ENCODE data around the gene TMEM184C. TPM values are rescaled to one million over a fixed set of nuclear protein-coding genes. Genes with fewer than 3 reads are reported as not detected.

TMEM184C gene
- total RNA-seq, 1 experiment from 2014 or later = 43.8 TPM

GRCh38 chr4:147638942-147639341, 21.7 kb downstream of the TMEM184C start:
- no peak overlapping the region for H4K91ac ChIP-seq (ENCODE audit: insufficient read length, low read depth, low read length)
- H3K23me2 ChIP-seq (ENCODE audit: insufficient read length, low read depth, low read length, poor library complexity, severe bottlenecking) = no peaks in the 10 kb centered on the region
- Mint-ChIP-seq H3K27ac (peak overlapping the region in 1 of 3 experiments; percentile 75; a peak in 2 of 7 replicates), H3K9me3 (no peaks in the 10 kb centered on the region), H3K4me3 (peak overlapping the region in 1 of 2 experiments; percentile 13; a peak in 1 of 5 replicates), H3K27me3 (ENCODE audit: low read depth) (no peaks in the 10 kb centered on the region; the same call in 1 of the 2 replicates), H3K4me1 (peaks cover 23 to 27% of the 10 kb centered on the region in 2 experiments), H3K36me3 (ENCODE audit: insufficient read depth in 1 of 3, low read depth in 3 of 3) (peaks cover 26 to 54% (median 52%) of the 10 kb centered on the region in 3 experiments)
- H3K9me3 ChIP-seq (ENCODE audit: control insufficient read depth, low read depth, low read length) = no peaks in the 10 kb centered on the region
- no peak overlapping the region for H2BK120ac ChIP-seq (ENCODE audit: low read depth, low read length, poor library complexity, severe bottlenecking)
- H4K8ac ChIP-seq (replicated peaks; ENCODE audit: insufficient read length, low read depth, low read length) = no peak overlapping the region
- no CpG with 5 or more reads among the region's 2 CpGs for WGBS (ENCODE audit: extremely low coverage, insufficient read length, low lambda C conversion rate)
- H2AFZ ChIP-seq (ENCODE audit: low read length) = no peak overlapping the region
- no peaks in the 10 kb centered on the region for H3K27me3 ChIP-seq (ENCODE audit: insufficient read depth, low read length)
- DNase-seq = no peak
- H3K4me2 ChIP-seq (ENCODE audit: insufficient read depth, insufficient read length, low read length) = no peak overlapping the region
- no peak overlapping the region for H3K27ac ChIP-seq (ENCODE audit: insufficient read length, low read depth, low read length)
- H3K9ac ChIP-seq (ENCODE audit: extremely low read depth, insufficient read length, low read length) = no peak overlapping the region
- H3K79me2 ChIP-seq (ENCODE audit: insufficient read depth, low read length) = no peaks in the 10 kb centered on the region
- H3K23ac ChIP-seq (ENCODE audit: insufficient read length, low read depth, low read length) = no peak overlapping the region
- no peak overlapping the region for H3K14ac ChIP-seq (ENCODE audit: insufficient read depth, low read length)
- no peak overlapping the region for H3T11ph ChIP-seq (ENCODE audit: low read length)
- no peak overlapping the region for H2BK15ac ChIP-seq (ENCODE audit: low read depth, low read length)
- H4K20me1 ChIP-seq (ENCODE audit: control insufficient read depth, insufficient read depth, insufficient read length) = no peaks in the 10 kb centered on the region
- no peak overlapping the region for H2BK12ac ChIP-seq (ENCODE audit: insufficient read length, low read depth, low read length)
- H3K4me1 ChIP-seq (ENCODE audit: insufficient read depth, low read length) = no peaks in the 10 kb centered on the region
- H3K56ac ChIP-seq (ENCODE audit: insufficient read length, low read depth, low read length) = no peak overlapping the region
- no peak overlapping the region for H2BK20ac ChIP-seq (ENCODE audit: low read depth, low read length, poor library complexity, severe bottlenecking)
- H3K79me1 ChIP-seq (ENCODE audit: insufficient read depth, low read depth, low read length, poor library complexity, severe bottlenecking) = no peaks in the 10 kb centered on the region
- H2AK5ac ChIP-seq (ENCODE audit: insufficient read length, low read length) = no peak overlapping the region
- no peak for TF ChIP-seq CTCF (conservative IDR thresholded peaks at IDR 0.05)
- no peak overlapping the region for H2BK5ac ChIP-seq (ENCODE audit: insufficient read length, low read length)
- H4K5ac ChIP-seq (ENCODE audit: insufficient read length, low read depth, low read length) = no peak overlapping the region
- H3K18ac ChIP-seq (ENCODE audit: insufficient read length, low read depth, low read length) = no peak overlapping the region
- H3K4ac ChIP-seq (ENCODE audit: low read depth, low read length) = no peak overlapping the region
